Measurements from ENCODE around the gene GSTO2.
A peak's percentile ranks its signal among the peaks of the same experiment; 100 is the strongest.

The GSTO2 gene

DNA sequence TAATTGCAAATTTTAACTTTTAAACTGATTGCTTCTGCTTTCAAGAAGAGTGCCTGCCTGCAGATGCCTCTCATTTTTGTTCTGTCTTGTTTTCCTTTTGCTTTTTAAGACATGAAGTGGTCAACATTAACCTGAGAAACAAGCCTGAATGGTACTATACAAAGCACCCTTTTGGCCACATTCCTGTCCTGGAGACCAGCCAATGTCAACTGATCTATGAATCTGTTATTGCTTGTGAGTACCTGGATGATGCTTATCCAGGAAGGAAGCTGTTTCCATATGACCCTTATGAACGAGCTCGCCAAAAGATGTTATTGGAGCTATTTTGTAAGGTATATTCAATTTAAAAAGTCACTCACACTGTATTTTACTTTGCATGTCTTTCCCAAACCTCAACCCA is 8.8 kb downstream of the GSTO2 start:
- Mint-ChIP-seq H3K36me3 (ENCODE audit: low read depth) (no peaks in the 10 kb centered on the region), H3K9me3 (no peaks in the 10 kb centered on the region), H3K4me3 (no peak overlapping the region), H3K27ac (no peak overlapping the region), H3K4me1 (ENCODE audit: low read depth) (peaks cover 25% of the 10 kb centered on the region), H3K27me3 (peaks cover 26% of the 10 kb centered on the region)
- intact Hi-C loops (cut with micrococcal nuclease): no loop called here

DNA sequence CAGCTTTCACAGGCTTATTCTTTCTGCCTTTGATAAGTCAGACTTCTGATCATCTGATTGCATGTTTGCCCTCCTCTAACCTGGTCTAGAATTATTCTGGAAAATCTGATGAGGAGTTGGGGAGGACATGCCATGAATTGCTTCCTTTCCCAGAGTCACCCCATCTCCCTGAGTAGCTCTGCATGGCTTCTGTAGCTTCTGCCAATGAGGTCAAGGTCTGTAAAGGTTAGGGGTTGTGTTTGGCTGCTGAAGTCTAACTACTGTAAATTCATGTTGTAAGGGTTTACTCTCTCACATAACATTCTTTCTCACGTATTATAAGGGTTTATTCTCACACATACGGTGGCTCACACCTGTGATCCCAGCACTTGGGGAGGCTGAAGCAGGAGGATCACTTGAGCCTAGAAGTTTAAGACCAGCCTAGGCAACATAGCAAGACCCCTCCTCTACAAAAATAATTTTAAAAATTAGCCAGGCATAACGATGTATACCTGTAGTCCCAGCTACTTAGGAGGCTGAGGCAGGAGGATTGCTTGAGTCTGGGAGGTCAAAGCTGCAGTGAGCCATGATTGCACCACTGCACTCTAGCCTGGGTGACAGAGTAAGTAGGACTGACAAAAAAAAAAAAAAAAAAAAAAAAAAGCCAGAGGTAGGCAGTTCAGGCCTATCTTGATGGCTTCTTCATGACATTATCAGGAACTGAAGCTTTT is 10.7 kb downstream of the GSTO2 start:
- no peak overlapping the region for H3K27ac Mint-ChIP-seq
- peaks cover 22% of the 10 kb centered on the region for H3K27me3 Mint-ChIP-seq
- H3K4me1 Mint-ChIP-seq (ENCODE audit: low read depth): peaks cover 23% of the 10 kb centered on the region
- no peaks in the 10 kb centered on the region for H3K36me3 Mint-ChIP-seq (ENCODE audit: low read depth)
- intact Hi-C loops (cut with micrococcal nuclease): no loop called here
- H3K4me3 Mint-ChIP-seq: no peak overlapping the region
- H3K9me3 Mint-ChIP-seq: no peaks in the 10 kb centered on the region

GRCh38 chr10:104281694-104282093 is 12.7 kb downstream of the GSTO2 start:
- H3K27ac Mint-ChIP-seq: no peak overlapping the region
- peaks cover 19% of the 10 kb centered on the region for H3K4me1 Mint-ChIP-seq (ENCODE audit: low read depth)
- peaks cover 12% of the 10 kb centered on the region for H3K27me3 Mint-ChIP-seq
- no peak overlapping the region for H3K4me3 Mint-ChIP-seq
- intact Hi-C loops (cut with micrococcal nuclease): no loop called here
- H3K36me3 Mint-ChIP-seq (ENCODE audit: low read depth): no peaks in the 10 kb centered on the region
- no peaks in the 10 kb centered on the region for H3K9me3 Mint-ChIP-seq

- no peak overlapping the region for H3K27ac Mint-ChIP-seq
- peaks cover 13% of the 10 kb centered on the region for H3K4me1 Mint-ChIP-seq (ENCODE audit: low read depth)
- H3K27me3 Mint-ChIP-seq: peaks cover 11% of the 10 kb centered on the region
- no peaks in the 10 kb centered on the region for H3K9me3 Mint-ChIP-seq
- no peak overlapping the region for H3K4me3 Mint-ChIP-seq
- intact Hi-C loops (cut with micrococcal nuclease): no loop called here
- H3K36me3 Mint-ChIP-seq (ENCODE audit: low read depth): no peaks in the 10 kb centered on the region
Measured at GRCh38 chr10:104284846-104285245, 15.9 kb downstream of the GSTO2 start.

GRCh38 chr10:104286939-104287338 is 18.0 kb downstream of the GSTO2 start:
- intact Hi-C loops (cut with micrococcal nuclease): no loop called here
- H3K27me3 Mint-ChIP-seq: peaks cover 10% of the 10 kb centered on the region
- H3K4me3 Mint-ChIP-seq: no peak overlapping the region
- H3K36me3 Mint-ChIP-seq (ENCODE audit: low read depth): no peaks in the 10 kb centered on the region
- H3K9me3 Mint-ChIP-seq: no peaks in the 10 kb centered on the region
- peaks cover 23% of the 10 kb centered on the region for H3K4me1 Mint-ChIP-seq (ENCODE audit: low read depth)
- H3K27ac Mint-ChIP-seq: no peak overlapping the region

DNA sequence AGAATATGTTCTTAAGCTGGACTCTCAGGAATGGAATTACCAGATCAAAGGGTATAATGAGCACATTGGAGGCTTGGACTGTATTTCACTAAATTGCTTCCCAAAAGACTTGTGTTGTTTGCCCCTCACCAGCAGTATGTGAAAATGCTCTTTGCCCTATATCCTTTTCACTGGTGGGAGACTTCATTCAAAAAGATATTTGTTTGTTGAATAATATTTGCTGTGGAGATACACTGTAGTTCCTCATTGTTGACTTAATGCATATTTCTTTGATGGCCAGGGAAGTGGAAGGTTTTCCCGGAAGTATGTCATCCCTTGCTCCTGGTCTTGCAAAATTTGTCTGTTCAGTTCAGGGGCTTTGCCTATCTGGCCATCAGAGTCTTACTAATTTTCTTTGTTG is 19.4 kb downstream of the GSTO2 start:
- Mint-ChIP-seq H3K4me3 (no peak overlapping the region), H3K27me3 (peaks cover 7% of the 10 kb centered on the region), H3K4me1 (ENCODE audit: low read depth) (peaks cover 26% of the 10 kb centered on the region), H3K9me3 (no peaks in the 10 kb centered on the region), H3K36me3 (ENCODE audit: low read depth) (no peaks in the 10 kb centered on the region), H3K27ac (no peak overlapping the region)
- intact Hi-C loops (cut with micrococcal nuclease): no loop called here

- Mint-ChIP-seq H3K9me3 (no peaks in the 10 kb centered on the region), H3K27ac (no peak overlapping the region), H3K4me3 (no peak overlapping the region)
Measured at GRCh38 chr10:104291439-104291951, 22.5 kb downstream of the GSTO2 start.

GRCh38 chr10:104293011-104293410 is 24.0 kb downstream of the GSTO2 start:
- no peaks in the 10 kb centered on the region for H3K9me3 Mint-ChIP-seq
- peak overlapping the region; percentile 55 for H3K27ac Mint-ChIP-seq
- peaks cover 26% of the 10 kb centered on the region for H3K4me1 Mint-ChIP-seq (ENCODE audit: low read depth)
- intact Hi-C loops (cut with micrococcal nuclease): no loop called here
- H3K27me3 Mint-ChIP-seq: peaks cover 8% of the 10 kb centered on the region
- H3K36me3 Mint-ChIP-seq (ENCODE audit: low read depth): no peaks in the 10 kb centered on the region
- no peak overlapping the region for H3K4me3 Mint-ChIP-seq

More at GRCh38 chr10:104291439-104291951, 22.5 kb downstream of the GSTO2 start:
- intact Hi-C loops (cut with micrococcal nuclease): loop anchor here (1.0 kb wide), 1 partner anchor 59 kb away; no protein-coding TSS in a partner anchor
- H3K36me3 Mint-ChIP-seq (ENCODE audit: low read depth): no peaks in the 10 kb centered on the region
- peaks cover 8% of the 10 kb centered on the region for H3K27me3 Mint-ChIP-seq
- peaks cover 26% of the 10 kb centered on the region for H3K4me1 Mint-ChIP-seq (ENCODE audit: low read depth)

- no peak overlapping the region for H3K27ac Mint-ChIP-seq
- no peaks in the 10 kb centered on the region for H3K9me3 Mint-ChIP-seq
- H3K4me1 Mint-ChIP-seq (ENCODE audit: low read depth): peaks cover 26% of the 10 kb centered on the region
- peaks cover 7% of the 10 kb centered on the region for H3K27me3 Mint-ChIP-seq
- H3K4me3 Mint-ChIP-seq: no peak overlapping the region
- intact Hi-C loops (cut with micrococcal nuclease): no loop called here
- H3K36me3 Mint-ChIP-seq (ENCODE audit: low read depth): no peaks in the 10 kb centered on the region
Measured at GRCh38 chr10:104293781-104294321, 24.9 kb downstream of the GSTO2 start.

- peaks cover 20% of the 10 kb centered on the region for H3K4me1 Mint-ChIP-seq (ENCODE audit: low read depth)
- H3K27ac Mint-ChIP-seq: no peak overlapping the region
- intact Hi-C loops (cut with micrococcal nuclease): no loop called here
- no peaks in the 10 kb centered on the region for H3K36me3 Mint-ChIP-seq (ENCODE audit: low read depth)
- peaks cover 11% of the 10 kb centered on the region for H3K27me3 Mint-ChIP-seq
- H3K9me3 Mint-ChIP-seq: peaks cover 4% of the 10 kb centered on the region
- no peak overlapping the region for H3K4me3 Mint-ChIP-seq
Measured at GRCh38 chr10:104296687-104297436, 27.9 kb downstream of the GSTO2 start.

- Mint-ChIP-seq H3K27me3 (peaks cover 11% of the 10 kb centered on the region), H3K36me3 (ENCODE audit: low read depth) (no peaks in the 10 kb centered on the region), H3K4me3 (no peak overlapping the region), H3K4me1 (ENCODE audit: low read depth) (peaks cover 15% of the 10 kb centered on the region), H3K9me3 (peaks cover 11% of the 10 kb centered on the region), H3K27ac (no peak overlapping the region)
- intact Hi-C loops (cut with micrococcal nuclease): no loop called here
Measured at GRCh38 chr10:104297697-104298660, 29.0 kb downstream of the GSTO2 start.

DNA sequence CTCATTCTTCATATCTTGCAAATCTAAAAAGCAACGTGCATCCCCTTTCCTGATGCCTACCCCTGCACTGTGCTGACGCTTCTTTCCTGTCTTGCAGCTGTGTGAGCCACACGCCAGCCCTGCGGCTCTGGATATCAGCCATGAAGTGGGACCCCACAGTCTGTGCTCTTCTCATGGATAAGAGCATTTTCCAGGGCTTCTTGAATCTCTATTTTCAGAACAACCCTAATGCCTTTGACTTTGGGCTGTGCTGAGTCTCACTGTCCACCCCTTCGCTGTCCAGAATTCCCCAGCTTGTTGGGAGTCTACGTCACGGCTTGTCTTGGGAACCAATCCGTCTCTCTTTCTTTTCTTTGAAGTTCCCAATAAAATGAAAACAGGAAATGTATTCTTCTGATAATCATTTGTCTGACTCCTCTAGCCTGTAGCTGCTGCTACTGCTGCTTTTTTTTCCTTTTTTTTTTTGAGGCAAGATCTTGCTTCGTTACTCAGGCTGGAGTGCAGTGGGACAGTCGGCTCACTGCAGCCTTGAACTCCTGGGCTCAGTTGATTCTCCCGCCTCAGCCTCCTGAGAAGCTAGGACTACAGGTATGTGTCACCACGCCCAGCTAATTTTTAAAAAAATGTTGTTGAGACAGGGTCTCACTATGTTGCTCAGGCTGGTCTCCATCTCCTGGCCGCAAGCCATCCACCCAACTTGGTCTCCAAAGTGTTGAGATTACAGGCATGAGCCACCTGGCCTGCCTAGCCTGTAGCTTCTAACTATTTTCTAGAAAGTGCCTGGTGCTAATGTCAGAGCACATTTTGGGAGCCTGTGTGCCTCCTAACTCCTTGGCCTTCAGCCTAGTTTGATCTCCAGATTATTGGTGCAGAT is 30.3 kb downstream of the GSTO2 start:
- Mint-ChIP-seq H3K4me3 (no peak overlapping the region), H3K36me3 (ENCODE audit: low read depth) (no peaks in the 10 kb centered on the region), H3K27me3 (peaks cover 11% of the 10 kb centered on the region), H3K9me3 (peaks cover 11% of the 10 kb centered on the region), H3K27ac (no peak overlapping the region), H3K4me1 (ENCODE audit: low read depth) (peaks cover 19% of the 10 kb centered on the region)
- intact Hi-C loops (cut with micrococcal nuclease): no loop called here
